Stimulated activated CD8-positive, alpha-beta memory T cell treated with anti-CD3 and anti-CD28 coated beads, Interleukin-15, amount 100 ng/mL, for 4 hours (primary cell): ENCODE results near the gene SPATA32.
A peak's percentile ranks its signal among the peaks of the same experiment; 100 is the strongest.
"Not testable (repeated sequence)": the region's sequence is repeated elsewhere in the genome, so short reads cannot be mapped to it uniquely, and the experiment has no call there.

ENCODE experiments used
- DNase-seq, 2 donors: peaks; one replicate each; pipeline ENCODE4 v3.0.0-alpha.2; 2020; ENCODE audit warnings: low read depth in 2 of 2

SPATA32 gene

GRCh38 chr17:45261577-45262515 lies at the start of gene SPATA32:
Gene SPATA32 (minus strand): TSS chr17:45262094. CDS start chr17:45262016, 78 bp downstream.
- DNase-seq = peak; percentile 56 to 64

- DNase-seq = no peak
Measured at GRCh38 chr17:45311401-45311759, 49.5 kb upstream of the SPATA32 start.

GRCh38 chr17:45310380-45311324 lies 48.8 kb upstream of the SPATA32 start:
- DNase-seq = no peak

- DNase-seq = no peak
Measured at GRCh38 chr17:45309400-45309799, 47.5 kb upstream of the SPATA32 start.

GRCh38 chr17:45308840-45309239 lies 46.9 kb upstream of the SPATA32 start:
- no peak for DNase-seq

- DNase-seq = no peak
Measured at GRCh38 chr17:45308016-45308365, 46.1 kb upstream of the SPATA32 start.

- no peak for DNase-seq
Measured at GRCh38 chr17:45307290-45308015, 45.6 kb upstream of the SPATA32 start.

GRCh38 chr17:45306623-45307022 lies 44.7 kb upstream of the SPATA32 start:
- no peak for DNase-seq

- no peak for DNase-seq
Measured at GRCh38 chr17:45306094-45306493, 44.2 kb upstream of the SPATA32 start.

- DNase-seq = no peak
Measured at GRCh38 chr17:45305530-45306087, 43.7 kb upstream of the SPATA32 start.

GRCh38 chr17:45302649-45303173 lies 40.8 kb upstream of the SPATA32 start:
- no peak for DNase-seq

GRCh38 chr17:45302220-45302619 lies 40.3 kb upstream of the SPATA32 start:
- DNase-seq = not testable (repeated sequence)

- DNase-seq = no peak
Measured at GRCh38 chr17:45301674-45302073, 39.8 kb upstream of the SPATA32 start.

GRCh38 chr17:45300060-45300751 lies 38.3 kb upstream of the SPATA32 start:
- DNase-seq = no peak

- DNase-seq = no peak
Measured at GRCh38 chr17:45299361-45299760, 37.5 kb upstream of the SPATA32 start.

- DNase-seq = no peak
Measured at GRCh38 chr17:45298546-45299285, 36.8 kb upstream of the SPATA32 start.

GRCh38 chr17:45296833-45297124 lies 34.9 kb upstream of the SPATA32 start:
- DNase-seq = no peak

GRCh38 chr17:45296003-45296832 lies 34.3 kb upstream of the SPATA32 start:
- no peak for DNase-seq

- no peak for DNase-seq
Measured at GRCh38 chr17:45294506-45294905, 32.6 kb upstream of the SPATA32 start.
